ENCODE measurements around the gene SLC25A34. TPM values are rescaled to one million over a fixed set of nuclear protein-coding genes. Genes with fewer than 3 reads are reported as not detected.

The SLC25A34 gene
- polyA plus RNA-seq, 1 of the 3 experiments (the other 2 are of a cell fraction) = 1.4 TPM

GRCh38 chr1:15718199-15718601 lies 17.9 kb upstream of the SLC25A34 start (continued):
- TF ChIP-seq RCOR1 (IDR thresholded peaks at IDR 0.05; ENCODE audit: low read length) (no peak), FOXJ3 (CRISPR knock-in tag; IDR thresholded peaks at IDR 0.05) (no peak), SMC3 (IDR thresholded peaks at IDR 0.05; ENCODE audit: low read depth, low read length) (no peak), MXI1 (IDR thresholded peaks at IDR 0.05; ENCODE audit: low read depth, low read length) (no peak)

DNA sequence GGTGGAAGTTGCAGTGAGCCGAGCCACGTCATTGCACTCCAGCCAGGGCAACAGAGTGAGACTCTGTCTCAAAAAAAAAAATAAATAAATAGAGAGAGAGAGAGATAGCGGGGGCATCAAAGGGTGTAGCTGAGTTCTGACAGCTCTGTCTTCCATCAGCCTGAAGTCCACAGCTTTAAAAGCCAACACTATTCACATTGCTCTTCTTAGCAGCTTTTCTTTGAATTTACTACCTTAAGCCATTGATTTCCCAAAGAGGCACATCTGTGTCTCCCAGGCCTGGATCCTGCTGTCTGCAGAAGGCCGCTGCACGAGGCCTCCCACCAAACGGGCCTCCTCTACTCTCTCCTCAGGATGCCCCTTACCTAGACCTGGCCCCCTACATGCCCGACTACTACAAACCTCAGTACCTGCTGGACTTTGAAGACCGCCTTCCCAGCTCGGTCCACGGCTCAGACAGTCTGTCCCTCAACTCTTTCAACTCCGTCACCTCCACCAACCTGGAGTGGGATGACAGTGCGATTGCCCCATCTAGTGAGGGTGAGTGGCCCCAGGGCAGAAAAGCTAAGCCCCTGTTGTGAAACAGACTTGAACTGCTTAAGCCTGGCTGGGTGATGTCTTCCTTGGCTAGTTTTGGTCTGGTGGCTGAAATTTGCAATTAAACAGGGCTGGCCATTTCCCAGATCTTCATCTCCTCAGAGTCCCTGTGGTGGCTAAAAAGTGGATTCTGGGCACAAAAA lies 16.5 kb upstream of the SLC25A34 start:
- peaks cover 6% of the 10 kb centered on the region; the same call in 1 of the 2 replicates for H3K79me2 ChIP-seq (ENCODE audit: insufficient read depth)
- no peak overlapping the region for H2AFZ ChIP-seq (ENCODE audit: low read depth)
- CTCF ChIA-PET = interaction anchor here (0.5 to 1.2 kb wide), 3 partner anchors 21 to 415 kb away, joined by 3 to 4 read pairs (median 3); no protein-coding TSS in a partner anchor
- no peaks in the 10 kb centered on the region for H3K9me2 ChIP-seq
- H3K36me3 ChIP-seq (replicated peaks in 1 of 2; ENCODE audit: control insufficient read depth in 1 of 2, insufficient read depth in 2 of 2, low read length in 1 of 2) = peaks cover 4 to 51% of the 10 kb centered on the region in 2 experiments
- H3F3A ChIP-seq (replicated peaks; ENCODE audit: insufficient read depth) = no peaks in the 10 kb centered on the region
- H3K4me3 ChIP-seq (ENCODE audit: low read depth in 2 of 2, low read length in 1 of 2) = no peak overlapping the region
- POLR2A ChIA-PET = no interaction called here
- peaks cover 5% of the 10 kb centered on the region; the same call in 1 of the 2 replicates for H4K20me1 ChIP-seq (ENCODE audit: insufficient read depth)
- no peak overlapping the region for H3K4me2 ChIP-seq
- H3K9me3 ChIP-seq = no peaks in the 10 kb centered on the region
- no peaks in the 10 kb centered on the region for H3K27me3 ChIP-seq (ENCODE audit: insufficient read depth)
- no peak overlapping the region for H3K9ac ChIP-seq
- WGBS (ENCODE audit: low lambda C conversion rate) = 97% methylated on average over 12 of the region's 12 CpGs
- no peak overlapping the region for H3K27ac ChIP-seq (ENCODE audit: low read depth in 2 of 2, low read length in 1 of 2)
- no peak for DNase-seq
- no peak for TF ChIP-seq RXRA (IDR thresholded peaks at IDR 0.05; ENCODE audit: borderline replicate concordance, low read depth)
- TF ChIP-seq FOXJ3 (CRISPR knock-in tag; IDR thresholded peaks at IDR 0.05) = no peak
- no peak for TF ChIP-seq YY1 (IDR thresholded peaks at IDR 0.05; ENCODE audit: low read depth)
- no peak for TF ChIP-seq NFIC (IDR thresholded peaks at IDR 0.05; ENCODE audit: borderline replicate concordance)
- no peak for TF ChIP-seq JUND (IDR thresholded peaks at IDR 0.05)
- TF ChIP-seq SMC3 (IDR thresholded peaks at IDR 0.05; ENCODE audit: low read depth, low read length) = no peak
- TF ChIP-seq, protein P1, sequence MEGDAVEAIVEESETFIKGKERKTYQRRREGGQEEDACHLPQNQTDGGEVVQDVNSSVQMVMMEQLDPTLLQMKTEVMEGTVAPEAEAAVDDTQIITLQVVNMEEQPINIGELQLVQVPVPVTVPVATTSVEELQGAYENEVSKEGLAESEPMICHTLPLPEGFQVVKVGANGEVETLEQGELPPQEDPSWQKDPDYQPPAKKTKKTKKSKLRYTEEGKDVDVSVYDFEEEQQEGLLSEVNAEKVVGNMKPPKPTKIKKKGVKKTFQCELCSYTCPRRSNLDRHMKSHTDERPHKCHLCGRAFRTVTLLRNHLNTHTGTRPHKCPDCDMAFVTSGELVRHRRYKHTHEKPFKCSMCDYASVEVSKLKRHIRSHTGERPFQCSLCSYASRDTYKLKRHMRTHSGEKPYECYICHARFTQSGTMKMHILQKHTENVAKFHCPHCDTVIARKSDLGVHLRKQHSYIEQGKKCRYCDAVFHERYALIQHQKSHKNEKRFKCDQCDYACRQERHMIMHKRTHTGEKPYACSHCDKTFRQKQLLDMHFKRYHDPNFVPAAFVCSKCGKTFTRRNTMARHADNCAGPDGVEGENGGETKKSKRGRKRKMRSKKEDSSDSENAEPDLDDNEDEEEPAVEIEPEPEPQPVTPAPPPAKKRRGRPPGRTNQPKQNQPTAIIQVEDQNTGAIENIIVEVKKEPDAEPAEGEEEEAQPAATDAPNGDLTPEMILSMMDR (IDR thresholded peaks at IDR 0.05) = no peak
- no peak for TF ChIP-seq ZBTB33 (IDR thresholded peaks at IDR 0.05; ENCODE audit: borderline replicate concordance, low read depth)
- TF ChIP-seq TEAD4 (IDR thresholded peaks at IDR 0.05; ENCODE audit: borderline replicate concordance, insufficient read depth) = no peak
- no peak for TF ChIP-seq RFX5 (IDR thresholded peaks at IDR 0.05; ENCODE audit: low read length)
- TF ChIP-seq TCF12 (IDR thresholded peaks at IDR 0.05) = no peak
- TF ChIP-seq, protein P2, sequence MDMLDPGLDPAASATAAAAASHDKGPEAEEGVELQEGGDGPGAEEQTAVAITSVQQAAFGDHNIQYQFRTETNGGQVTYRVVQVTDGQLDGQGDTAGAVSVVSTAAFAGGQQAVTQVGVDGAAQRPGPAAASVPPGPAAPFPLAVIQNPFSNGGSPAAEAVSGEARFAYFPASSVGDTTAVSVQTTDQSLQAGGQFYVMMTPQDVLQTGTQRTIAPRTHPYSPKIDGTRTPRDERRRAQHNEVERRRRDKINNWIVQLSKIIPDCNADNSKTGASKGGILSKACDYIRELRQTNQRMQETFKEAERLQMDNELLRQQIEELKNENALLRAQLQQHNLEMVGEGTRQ (IDR thresholded peaks at IDR 0.05; ENCODE audit: borderline replicate concordance, low read depth, low read length) = no peak
- H3K4me1 ChIP-seq (ENCODE audit: control insufficient read depth in 1 of 2, insufficient read depth in 2 of 2, low read depth in 1 of 2, low read length in 1 of 2) = no peaks in the 10 kb centered on the region

Measured in SK-N-SH (cell line).